Mucosa of descending colon (tissue), 3 donors: ENCODE measurements around the gene HSD3B7. TPM values are rescaled to one million over a fixed set of nuclear protein-coding genes. Genes with fewer than 3 reads are reported as not detected.

Experiments used
- ATAC-seq: fragments of 200-7000 bp; cut with Tn5 transposase; one replicate; pipeline ENCODE4 v1.9.1; 2020; ENCODE audit warnings: mild to moderate bottlenecking, moderate library complexity
- DNase-seq, 3 donors: peaks; one replicate each; pipeline ENCODE4 v3.0.0-alpha.2; 2020
- H3K36me3 ChIP-seq: fragments of 200-600 bp; one replicate; pipeline ENCODE4 v1.8.0; 2021; ENCODE audit warnings: low read depth, mild to moderate bottlenecking
- H3K4me1 ChIP-seq: fragments of 200-600 bp; one replicate; pipeline ENCODE4 v1.8.0; 2021; ENCODE audit warnings: low read depth, mild to moderate bottlenecking
- H3K4me3 ChIP-seq: fragments of 200-600 bp; one replicate; pipeline ENCODE4 v1.8.0; 2021; ENCODE audit warnings: mild to moderate bottlenecking
- H3K9me3 ChIP-seq: fragments of 200-600 bp; one replicate; pipeline ENCODE4 v1.8.0; 2021; ENCODE audit warnings: mild to moderate bottlenecking
- intact Hi-C, 2 donors: fragments of 100-400 bp; cut with DNase I in 1 of 2; cut with micrococcal nuclease in 1 of 2; formaldehyde crosslinking; loops; one replicate each; pipeline versions ENCODE4 v1.11.0 to v1.11.1; 2022; cut with DNase I, micrococcal nuclease
- total RNA-seq, 3 donors: library from RNA; stranded (reverse); fragmentation: NEBNext Ultra II Directional in 2 of 3; extraction: Animal tissue kit (Norgen Biotek cat#: 25700) in 2 of 3; gene quantifications; one replicate each; pipeline versions ENCODE4 v1.2.1 to v1.2.4, GENCODE V29; 2021 to 2023
- TF ChIP-seq, protein P1 (sequence below): fragments of 200-600 bp; IDR thresholded peaks from one replicate; pipeline ENCODE4 v1.8.0; 2022; ENCODE audit warnings: antibody characterized with exemption, mild to moderate bottlenecking
- donor health status: DM: no; HTN: no; CAD: no; lungs with moderate emphysema.
- donor health status: DM: no; HTN: no; CAD: no.
- donor health status: DM: no; HTN: yes; CAD: no.

HSD3B7 gene
- total RNA-seq, 3 donors from 2014 or later, result 16.5 to 27.7 (median 23.2) TPM

DNA sequence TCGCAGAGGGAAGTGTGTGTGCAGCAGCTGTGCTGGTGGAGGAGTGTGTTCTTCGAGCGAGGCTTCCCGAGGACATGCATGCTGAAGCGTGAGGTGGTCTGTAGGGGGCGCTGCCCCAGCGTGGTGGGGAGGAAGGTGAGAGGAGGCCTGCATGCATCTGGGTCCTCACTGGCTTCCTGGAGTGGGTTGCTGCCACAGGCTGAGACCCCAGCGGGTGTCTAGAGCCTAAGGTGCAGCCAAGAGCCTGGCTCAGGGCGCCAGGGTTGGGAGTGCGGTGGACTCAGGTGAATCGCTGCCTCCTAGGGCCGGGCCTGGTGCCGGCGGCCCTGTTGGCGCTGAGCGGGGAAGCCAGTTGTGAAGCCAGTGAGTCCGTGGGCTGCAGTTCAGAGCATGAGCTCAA lies 7.5 kb upstream of the HSD3B7 start:
- TF ChIP-seq, protein P1, sequence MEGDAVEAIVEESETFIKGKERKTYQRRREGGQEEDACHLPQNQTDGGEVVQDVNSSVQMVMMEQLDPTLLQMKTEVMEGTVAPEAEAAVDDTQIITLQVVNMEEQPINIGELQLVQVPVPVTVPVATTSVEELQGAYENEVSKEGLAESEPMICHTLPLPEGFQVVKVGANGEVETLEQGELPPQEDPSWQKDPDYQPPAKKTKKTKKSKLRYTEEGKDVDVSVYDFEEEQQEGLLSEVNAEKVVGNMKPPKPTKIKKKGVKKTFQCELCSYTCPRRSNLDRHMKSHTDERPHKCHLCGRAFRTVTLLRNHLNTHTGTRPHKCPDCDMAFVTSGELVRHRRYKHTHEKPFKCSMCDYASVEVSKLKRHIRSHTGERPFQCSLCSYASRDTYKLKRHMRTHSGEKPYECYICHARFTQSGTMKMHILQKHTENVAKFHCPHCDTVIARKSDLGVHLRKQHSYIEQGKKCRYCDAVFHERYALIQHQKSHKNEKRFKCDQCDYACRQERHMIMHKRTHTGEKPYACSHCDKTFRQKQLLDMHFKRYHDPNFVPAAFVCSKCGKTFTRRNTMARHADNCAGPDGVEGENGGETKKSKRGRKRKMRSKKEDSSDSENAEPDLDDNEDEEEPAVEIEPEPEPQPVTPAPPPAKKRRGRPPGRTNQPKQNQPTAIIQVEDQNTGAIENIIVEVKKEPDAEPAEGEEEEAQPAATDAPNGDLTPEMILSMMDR, result no peak
- no peak overlapping the region for H3K4me3 ChIP-seq
- H3K9me3 ChIP-seq, result no peaks in the 10 kb centered on the region
- H3K36me3 ChIP-seq, result peaks cover 4% of the 10 kb centered on the region
- DNase-seq (no peak), ATAC-seq (no peak)
- intact Hi-C loops, result no loop called here
- no peaks in the 10 kb centered on the region for H3K4me1 ChIP-seq

DNA sequence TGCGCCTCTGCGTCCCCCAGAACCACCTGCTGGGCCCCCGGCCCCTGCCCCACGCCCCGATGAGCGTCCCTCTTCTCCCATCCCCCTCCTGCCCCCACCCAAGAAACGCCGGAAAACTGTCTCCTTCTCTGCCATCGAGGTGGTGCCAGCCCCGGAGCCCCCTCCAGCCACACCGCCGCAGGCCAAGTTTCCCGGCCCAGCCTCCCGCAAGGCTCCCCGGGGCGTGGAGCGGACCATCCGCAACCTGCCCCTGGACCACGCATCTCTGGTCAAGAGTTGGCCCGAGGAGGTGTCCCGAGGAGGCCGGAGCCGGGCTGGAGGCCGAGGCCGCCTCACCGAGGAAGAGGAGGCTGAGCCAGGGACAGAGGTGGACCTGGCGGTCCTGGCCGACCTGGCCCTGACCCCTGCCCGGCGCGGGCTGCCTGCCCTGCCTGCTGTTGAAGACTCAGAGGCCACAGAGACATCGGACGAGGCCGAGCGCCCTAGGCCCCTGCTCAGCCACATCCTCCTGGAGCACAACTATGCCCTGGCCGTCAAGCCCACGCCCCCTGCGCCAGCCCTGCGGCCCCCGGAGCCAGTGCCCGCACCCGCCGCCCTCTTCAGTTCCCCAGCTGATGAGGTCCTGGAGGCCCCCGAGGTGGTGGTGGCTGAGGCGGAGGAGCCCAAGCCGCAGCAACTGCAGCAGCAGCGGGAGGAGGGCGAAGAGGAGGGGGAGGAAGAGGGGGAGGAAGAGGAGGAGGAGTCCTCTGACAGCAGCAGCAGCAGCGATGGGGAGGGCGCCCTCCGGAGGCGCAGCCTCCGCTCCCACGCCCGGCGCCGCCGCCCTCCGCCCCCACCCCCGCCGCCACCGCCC lies 5.6 kb upstream of the HSD3B7 start:
- Histone ChIP-seq H3K36me3 (no peaks in the 10 kb centered on the region), H3K4me3 (no peak overlapping the region), H3K9me3 (no peaks in the 10 kb centered on the region), H3K4me1 (no peaks in the 10 kb centered on the region)
- ATAC-seq, result no peak
- DNase-seq, result no peak
- TF ChIP-seq, protein P1, result no peak
- intact Hi-C loops, result loop anchor here (10.0 kb wide), 5 partner anchors 55 to 885 kb away; partner anchors contain the start of genes STX4 (in 1 of the 2), ZNF646 (in 1 of the 2), ZNF668 (in 1 of the 2) and ZNF843 (in 1 of the 2)

DNA sequence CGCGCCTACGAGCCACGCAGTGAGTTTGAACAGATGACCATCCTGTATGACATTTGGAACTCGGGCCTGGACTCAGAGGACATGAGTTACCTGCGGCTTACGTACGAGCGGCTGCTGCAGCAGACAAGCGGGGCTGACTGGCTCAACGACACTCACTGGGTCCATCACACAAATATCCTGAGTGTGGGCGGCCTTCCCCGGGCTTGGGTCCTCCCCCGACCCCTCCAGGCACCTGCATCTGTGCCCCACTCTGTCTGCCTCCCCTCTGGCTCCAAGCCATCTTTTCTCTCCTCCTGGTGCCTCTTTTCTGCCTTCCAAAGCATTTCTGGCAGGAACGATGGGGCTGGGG lies 5.0 kb upstream of the HSD3B7 start:
- H3K36me3 ChIP-seq, result no peaks in the 10 kb centered on the region
- TF ChIP-seq, protein P1, result no peak
- no peaks in the 10 kb centered on the region for H3K9me3 ChIP-seq
- no peak for DNase-seq
- H3K4me3 ChIP-seq, result no peak overlapping the region
- intact Hi-C loops, result loop anchor here (10.0 kb wide), 5 partner anchors 55 to 885 kb away; partner anchors contain the start of genes STX4 (in 1 of the 2), ZNF646 (in 1 of the 2), ZNF668 (in 1 of the 2) and ZNF843 (in 1 of the 2)
- no peaks in the 10 kb centered on the region for H3K4me1 ChIP-seq
- no peak for ATAC-seq

DNA sequence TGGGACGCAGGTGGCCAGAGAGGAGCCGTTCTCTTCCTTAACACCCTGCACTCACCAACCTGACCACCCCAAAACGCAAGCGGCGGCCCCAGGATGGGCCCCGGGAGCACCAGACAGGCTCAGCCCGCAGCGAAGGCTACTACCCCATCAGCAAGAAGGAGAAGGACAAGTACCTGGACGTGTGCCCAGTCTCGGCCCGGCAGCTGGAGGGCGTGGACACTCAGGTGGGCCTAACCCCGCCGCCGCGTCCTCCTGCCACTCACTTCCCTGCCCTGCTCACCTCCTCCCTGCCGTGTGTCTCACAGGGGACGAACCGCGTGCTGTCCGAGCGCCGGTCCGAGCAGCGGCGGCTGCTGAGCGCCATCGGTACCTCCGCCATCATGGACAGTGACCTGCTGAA lies 4.6 kb upstream of the HSD3B7 start:
- intact Hi-C loops, result loop anchor here (10.0 kb wide), 5 partner anchors 54 to 884 kb away; partner anchors contain the start of genes STX4 (in 1 of the 2), ZNF646 (in 1 of the 2), ZNF668 (in 1 of the 2) and ZNF843 (in 1 of the 2)
- DNase-seq, result no peak
- TF ChIP-seq, protein P1, result no peak
- no peaks in the 10 kb centered on the region for H3K4me1 ChIP-seq
- H3K36me3 ChIP-seq, result no peaks in the 10 kb centered on the region
- H3K4me3 ChIP-seq, result no peak overlapping the region
- ATAC-seq, result no peak
- H3K9me3 ChIP-seq, result no peaks in the 10 kb centered on the region

DNA sequence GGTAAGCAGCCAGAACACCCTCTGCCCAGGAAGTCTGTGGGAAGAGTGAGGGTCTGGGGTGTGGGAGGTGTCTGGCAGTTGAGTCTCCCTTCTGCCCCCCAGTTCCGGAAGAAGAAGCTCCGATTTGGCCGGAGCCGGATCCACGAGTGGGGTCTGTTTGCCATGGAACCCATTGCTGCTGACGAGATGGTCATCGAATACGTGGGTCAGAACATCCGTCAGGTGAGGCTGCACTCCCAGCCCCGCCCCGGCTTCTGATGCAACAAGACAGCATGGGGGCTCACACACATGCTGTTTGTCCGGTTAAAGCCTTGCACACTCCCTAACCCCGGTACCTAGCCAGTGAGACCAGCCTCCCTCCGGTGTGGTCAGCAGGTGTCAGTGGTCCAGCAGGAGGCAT lies 4.0 kb upstream of the HSD3B7 start:
- Histone ChIP-seq H3K4me3 (no peak overlapping the region), H3K9me3 (no peaks in the 10 kb centered on the region), H3K4me1 (peaks cover 4% of the 10 kb centered on the region), H3K36me3 (no peaks in the 10 kb centered on the region)
- ATAC-seq (no peak), DNase-seq (no peak)
- intact Hi-C loops, result loop anchor here (10.0 kb wide), 5 partner anchors 54 to 884 kb away; partner anchors contain the start of genes STX4 (in 1 of the 2), ZNF646 (in 1 of the 2), ZNF668 (in 1 of the 2) and ZNF843 (in 1 of the 2)
- TF ChIP-seq, protein P1, result no peak
